ENCODE results near the gene RAPH1. TPM values are rescaled to one million over a fixed set of nuclear protein-coding genes. Genes with fewer than 3 reads are reported as not detected.

The RAPH1 gene
- total and polyA plus RNA-seq, 9 donors, result 16.6 to 33.5 (median 27.4) TPM

- no peak for DNase-seq
- H3K4me3 ChIP-seq (ENCODE audit: low read length), result no peak overlapping the region
- WGBS (ENCODE audit: insufficient coverage), result 71% methylated on average over 1 of the region's 3 CpGs
- H3K9me3 ChIP-seq (replicated peaks; ENCODE audit: control insufficient read depth, low read depth, low read length), result no peaks in the 10 kb centered on the region
- H3K36me3 ChIP-seq (ENCODE audit: control insufficient read depth, insufficient read depth, low read length), result no peaks in the 10 kb centered on the region
- H3K27ac ChIP-seq (ENCODE audit: low read length), result no peak overlapping the region
- H3K4me1 ChIP-seq (ENCODE audit: control insufficient read depth, insufficient read depth, low read length), result no peaks in the 10 kb centered on the region
- no peaks in the 10 kb centered on the region for H3K27me3 ChIP-seq (ENCODE audit: control insufficient read depth, insufficient read depth, low read length)
Observed at GRCh38 chr2:203354966-203355365, 180.1 kb downstream of the RAPH1 start.

- no peaks in the 10 kb centered on the region for H3K9me3 ChIP-seq (replicated peaks; ENCODE audit: control insufficient read depth, low read depth, low read length)
- no peaks in the 10 kb centered on the region for H3K36me3 ChIP-seq (ENCODE audit: control insufficient read depth, insufficient read depth, low read length)
- H3K27ac ChIP-seq (ENCODE audit: low read length), result no peak overlapping the region
- H3K27me3 ChIP-seq (ENCODE audit: control insufficient read depth, insufficient read depth, low read length), result no peaks in the 10 kb centered on the region
- no peak overlapping the region for H3K4me3 ChIP-seq (ENCODE audit: low read length)
- H3K4me1 ChIP-seq (ENCODE audit: control insufficient read depth, insufficient read depth, low read length), result no peaks in the 10 kb centered on the region
- WGBS (ENCODE audit: insufficient coverage), result no CpG with 5 or more reads among the region's 5 CpGs
- no peak for DNase-seq
Observed at GRCh38 chr2:203352604-203353255, 182.4 kb downstream of the RAPH1 start.

GRCh38 chr2:203347375-203347774 lies 187.7 kb downstream of the RAPH1 start:
- H3K27me3 ChIP-seq (ENCODE audit: control insufficient read depth, insufficient read depth, low read length), result no peaks in the 10 kb centered on the region
- no peak overlapping the region for H3K4me3 ChIP-seq (ENCODE audit: low read length)
- 95% methylated on average over 3 of the region's 4 CpGs for WGBS (ENCODE audit: insufficient coverage)
- H3K27ac ChIP-seq (ENCODE audit: low read length), result no peak overlapping the region
- DNase-seq, result no peak
- no peaks in the 10 kb centered on the region for H3K9me3 ChIP-seq (replicated peaks; ENCODE audit: control insufficient read depth, low read depth, low read length)
- H3K36me3 ChIP-seq (ENCODE audit: control insufficient read depth, insufficient read depth, low read length), result peaks cover 10% of the 10 kb centered on the region
- no peaks in the 10 kb centered on the region for H3K4me1 ChIP-seq (ENCODE audit: control insufficient read depth, insufficient read depth, low read length)

GRCh38 chr2:203346612-203347011 lies 188.5 kb downstream of the RAPH1 start:
- no peak overlapping the region for H3K4me3 ChIP-seq (ENCODE audit: low read length)
- no peaks in the 10 kb centered on the region for H3K9me3 ChIP-seq (replicated peaks; ENCODE audit: control insufficient read depth, low read depth, low read length)
- WGBS (ENCODE audit: insufficient coverage), result no CpG with 5 or more reads among the region's 1 CpG
- no peak for DNase-seq
- no peaks in the 10 kb centered on the region for H3K27me3 ChIP-seq (ENCODE audit: control insufficient read depth, insufficient read depth, low read length)
- no peak overlapping the region for H3K27ac ChIP-seq (ENCODE audit: low read length)
- H3K36me3 ChIP-seq (ENCODE audit: control insufficient read depth, insufficient read depth, low read length), result peaks cover 10% of the 10 kb centered on the region
- no peaks in the 10 kb centered on the region for H3K4me1 ChIP-seq (ENCODE audit: control insufficient read depth, insufficient read depth, low read length)

GRCh38 chr2:203344667-203345066 lies 190.4 kb downstream of the RAPH1 start:
- H3K27ac ChIP-seq (ENCODE audit: low read length), result no peak overlapping the region
- H3K36me3 ChIP-seq (ENCODE audit: control insufficient read depth, insufficient read depth, low read length), result peaks cover 10% of the 10 kb centered on the region
- H3K4me3 ChIP-seq (ENCODE audit: low read length), result no peak overlapping the region
- no peaks in the 10 kb centered on the region for H3K4me1 ChIP-seq (ENCODE audit: control insufficient read depth, insufficient read depth, low read length)
- no peaks in the 10 kb centered on the region for H3K27me3 ChIP-seq (ENCODE audit: control insufficient read depth, insufficient read depth, low read length)
- WGBS (ENCODE audit: insufficient coverage), result 96% methylated on average over 12 of the region's 12 CpGs
- no peaks in the 10 kb centered on the region for H3K9me3 ChIP-seq (replicated peaks; ENCODE audit: control insufficient read depth, low read depth, low read length)
- DNase-seq, result no peak

Other genes starting within 250 kb of the RAPH1 start
- 24.2 TPM for gene ABI2, start 206.9 kb downstream of the RAPH1 start, total RNA-seq
- gene ABI2, start 206.9 kb downstream of the RAPH1 start, polyA plus RNA-seq (ENCODE audit: insufficient read depth in 1 of 8, insufficient read length in 8 of 8, low replicate concordance in 1 of 8), result 10 to 100 TPM; 29.4 to 50.7 (median 39.8) TPM
- gene CD28, start 171.3 kb upstream of the RAPH1 start, total RNA-seq, result 3.9 TPM
- 1 to 10 TPM; 2.8 to 5.6 (median 3.7) TPM for gene CD28, start 171.3 kb upstream of the RAPH1 start, polyA plus RNA-seq (ENCODE audit: insufficient read depth in 1 of 8, insufficient read length in 8 of 8, low replicate concordance in 1 of 8)

All from muscle of leg (tissue), 11 donors.